Cardiac septum (tissue), 1 donor: Measurements from ENCODE around the gene PAK2. TPM values are rescaled to one million over a fixed set of nuclear protein-coding genes. Genes with fewer than 3 reads are reported as not detected.
A peak's percentile ranks its signal among the peaks of the same experiment; 100 is the strongest.
"Not testable (repeated sequence)": the region's sequence is repeated elsewhere in the genome, so short reads cannot be mapped to it uniquely, and the experiment has no call there.

ENCODE experiments used
- DNase-seq: peaks from one replicate; pipeline ENCODE4 v3.0.0-alpha.2; 2020; ENCODE audit warnings: low spot score
- intact Hi-C: fragments of 100-400 bp; cut with DNase I; formaldehyde crosslinking; loops from one replicate; pipeline ENCODE4 v1.14.0; 2022
- long read RNA-seq: library from polyadenylated mRNA; unstranded; transcript quantifications from one replicate; pipeline ENCODE4 v2.0.0, GENCODE V29; 2021
- total RNA-seq: library from RNA; stranded (reverse); fragmentation: NEBNext Ultra II Directional; extraction: Animal tissue kit (Norgen Biotek cat#: 25700); gene quantifications from one replicate; pipeline ENCODE4 v1.2.1, GENCODE V29; 2021
- donor health status: DM: no; HTN: no; CAD: no.

PAK2 gene
- total RNA-seq = 43.3 TPM
- long read RNA-seq, full-length matches to known transcripts = 24 of 36 reads
- long read RNA-seq, partial matches to known transcripts = 6 of 36 reads
- long read RNA-seq, other reads (novel, unspliced or antisense) = 6 of 36 reads

DNA sequence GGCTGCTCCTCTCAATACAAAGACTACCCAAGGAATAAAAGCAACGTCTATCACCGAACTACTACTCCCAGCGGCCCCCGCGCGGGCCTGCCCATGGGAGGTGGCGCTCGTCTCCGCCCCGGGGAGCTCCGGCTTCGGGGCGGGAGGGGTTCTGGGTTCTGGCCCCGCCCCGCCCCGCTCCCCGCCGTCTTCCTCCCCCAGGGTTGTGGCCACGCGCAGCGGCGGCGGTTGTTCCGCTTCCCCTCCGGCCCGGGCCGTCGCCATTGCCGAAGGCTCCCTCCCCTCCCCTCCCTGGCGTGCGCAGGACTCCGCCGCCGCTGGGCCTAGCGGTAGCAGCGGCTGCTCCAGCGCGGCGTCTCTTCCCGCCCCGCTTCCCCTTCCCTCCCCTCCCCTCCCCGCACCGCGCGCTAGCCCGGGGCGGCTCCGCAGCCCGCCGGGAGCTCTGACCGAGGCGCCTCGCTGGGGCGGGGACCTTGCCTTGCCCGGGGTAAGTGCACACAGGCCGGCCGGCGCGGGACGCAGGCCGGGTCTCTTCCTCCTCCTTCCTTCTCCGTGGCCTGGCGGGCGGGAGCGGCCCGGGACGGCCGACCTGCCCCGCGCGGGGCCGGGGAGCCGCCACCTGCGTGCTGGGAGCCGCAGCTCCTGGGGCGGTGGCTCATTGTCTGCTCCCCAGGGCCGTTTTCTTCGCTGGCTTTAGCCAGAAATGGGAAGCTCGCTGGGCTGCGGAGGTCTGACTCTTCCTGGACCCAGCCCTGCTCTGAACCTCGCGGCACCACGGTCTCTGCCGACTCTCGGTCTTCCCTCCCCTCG, at the start of gene PAK2:
TSS of gene PAK2 (plus strand) at position 187 of the 810 bp plus-strand sequence. CDS start 42,790 bp downstream, outside the sequence.
- intact Hi-C loops = loop anchor here (1.0 kb wide), 2 partner anchors 28 to 127 kb away; partner anchors contain the start of genes CEP19, PIGX and SENP5
- peak; percentile 98 for DNase-seq

DNA sequence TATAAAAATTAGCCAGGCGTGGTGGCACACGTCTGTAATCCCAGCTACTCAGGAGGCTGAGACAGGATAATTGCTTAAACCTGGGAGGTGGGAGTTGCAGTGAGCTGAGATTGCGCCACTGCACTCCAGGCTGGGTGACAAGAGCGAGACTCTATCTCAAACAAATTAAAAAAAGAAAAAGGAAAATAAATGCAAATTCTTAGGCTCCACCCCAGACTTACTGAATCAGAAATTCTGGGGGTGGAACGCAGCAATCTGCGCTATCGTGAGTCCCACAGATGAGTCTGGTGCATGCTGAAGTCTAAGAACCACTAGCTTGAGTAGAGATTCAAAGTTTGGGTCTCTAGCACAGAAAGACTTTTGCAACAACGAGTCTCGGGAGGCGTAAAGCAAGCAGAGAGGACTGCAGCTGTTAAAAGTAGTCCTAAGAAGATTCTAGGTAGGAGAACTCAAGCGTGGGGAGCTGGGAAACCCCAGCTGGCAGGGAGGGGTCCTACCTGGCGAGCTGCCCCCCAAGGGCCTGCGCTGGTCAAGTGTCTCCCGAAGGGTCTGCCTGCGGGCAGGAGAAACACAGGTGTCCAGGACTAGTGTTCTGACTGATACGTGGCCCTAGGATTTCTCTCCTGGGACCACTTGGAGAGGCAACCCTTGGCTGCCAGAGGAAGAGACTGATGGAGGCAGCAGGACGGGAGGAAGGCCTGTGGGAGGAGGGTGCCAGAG, 49.6 kb upstream of the PAK2 start:
- DNase-seq = no peak
- intact Hi-C loops = loop anchor here (5.0 to 10.0 kb wide), 2 partner anchors 153 to 435 kb away; no protein-coding TSS in a partner anchor

- intact Hi-C loops = no loop called here
- no peak for DNase-seq
These were observed 48.3 kb upstream of the PAK2 start for GRCh38 chr3:196691386-196691785.

- intact Hi-C loops = no loop called here
- no peak for DNase-seq
These were observed 45.4 kb upstream of the PAK2 start for GRCh38 chr3:196694202-196694638.

- intact Hi-C loops = no loop called here
- no peak for DNase-seq
These were observed 44.5 kb upstream of the PAK2 start for GRCh38 chr3:196694941-196695848.

- DNase-seq = no peak
- intact Hi-C loops = no loop called here
These were observed 43.8 kb upstream of the PAK2 start for GRCh38 chr3:196695849-196696226.

DNA sequence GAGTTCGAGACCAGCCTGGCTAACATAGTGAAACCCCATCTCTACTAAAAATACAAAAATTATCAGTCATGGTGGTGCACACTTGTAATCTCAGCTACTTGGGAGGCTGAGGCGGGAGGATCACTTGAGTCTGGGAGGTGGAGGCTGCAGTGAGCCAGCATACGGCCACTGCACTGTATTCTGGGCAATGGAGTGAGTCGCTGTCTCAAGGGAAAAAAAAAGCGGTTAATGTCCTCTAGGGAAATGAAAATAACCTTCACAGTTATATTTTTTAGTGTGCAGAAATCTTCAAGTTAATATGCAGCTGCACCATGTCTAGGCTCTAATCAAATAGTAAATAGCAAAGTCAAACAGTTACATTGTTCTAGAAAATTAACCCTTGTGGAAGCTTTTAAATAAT, 42.4 kb upstream of the PAK2 start:
- intact Hi-C loops = no loop called here
- no peak for DNase-seq

GRCh38 chr3:196699749-196700148, 39.9 kb upstream of the PAK2 start:
- intact Hi-C loops = no loop called here
- DNase-seq = no peak

DNA sequence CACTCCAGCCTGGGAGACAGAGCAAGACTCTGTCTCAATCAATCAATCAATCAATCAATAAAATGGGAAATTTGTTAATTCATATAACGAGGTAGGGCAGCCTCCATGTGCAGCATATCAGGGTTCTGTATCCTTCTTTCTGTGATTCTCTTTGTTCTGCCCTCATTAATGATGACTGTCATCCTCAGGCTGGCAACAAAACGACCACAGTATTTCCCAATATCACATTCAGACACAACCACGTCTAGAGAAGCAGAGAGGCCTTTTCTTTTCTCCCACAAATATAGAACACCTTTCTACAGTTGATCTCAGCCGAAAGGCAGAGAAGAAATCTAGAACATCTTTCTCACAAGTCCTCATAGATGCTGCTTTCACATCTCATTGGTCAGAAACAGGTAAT, 38.9 kb upstream of the PAK2 start:
- intact Hi-C loops = no loop called here
- no peak for DNase-seq

GRCh38 chr3:196706327-196706726, 33.3 kb upstream of the PAK2 start:
- intact Hi-C loops = no loop called here
- no peak for DNase-seq

- DNase-seq = no peak
- intact Hi-C loops = no loop called here
These were observed 32.9 kb upstream of the PAK2 start for GRCh38 chr3:196706731-196707130.

DNA sequence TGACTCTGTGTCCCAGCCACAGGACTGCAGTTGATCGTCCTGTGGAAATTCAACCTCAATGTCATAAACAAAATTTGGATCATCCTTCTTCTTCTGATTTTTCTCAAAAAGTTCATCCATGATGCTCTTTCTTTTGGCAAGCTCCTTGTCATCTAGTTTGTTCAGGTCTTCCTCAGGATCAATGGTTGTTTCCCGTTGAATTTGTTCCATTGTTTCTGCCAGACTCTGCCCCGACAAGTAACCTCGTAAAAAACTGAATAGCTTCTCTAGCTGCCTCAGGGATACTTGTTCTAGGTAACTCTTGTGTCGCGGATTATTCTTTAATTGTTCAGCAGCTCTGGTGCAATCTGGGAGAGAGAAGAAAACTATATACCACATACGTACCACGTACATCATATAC, 32.1 kb upstream of the PAK2 start:
- intact Hi-C loops = no loop called here
- no peak for DNase-seq

GRCh38 chr3:196708467-196708866, 31.2 kb upstream of the PAK2 start:
- DNase-seq = no peak
- intact Hi-C loops = no loop called here

- intact Hi-C loops = loop anchor here (1.0 to 10.0 kb wide), 2 partner anchors 27 to 153 kb away; partner anchors contain the start of genes PAK2 and SENP5
- DNase-seq = peak; percentile 96
These were observed 27.7 kb upstream of the PAK2 start, which contains the start of the genes CEP19 and PIGX for GRCh38 chr3:196711838-196712513. Gene CEP19 (minus strand): TSS chr3:196712250. CDS start chr3:196708657, 3,593 bp downstream. Gene PIGX (plus strand): TSS chr3:196712377.

DNA sequence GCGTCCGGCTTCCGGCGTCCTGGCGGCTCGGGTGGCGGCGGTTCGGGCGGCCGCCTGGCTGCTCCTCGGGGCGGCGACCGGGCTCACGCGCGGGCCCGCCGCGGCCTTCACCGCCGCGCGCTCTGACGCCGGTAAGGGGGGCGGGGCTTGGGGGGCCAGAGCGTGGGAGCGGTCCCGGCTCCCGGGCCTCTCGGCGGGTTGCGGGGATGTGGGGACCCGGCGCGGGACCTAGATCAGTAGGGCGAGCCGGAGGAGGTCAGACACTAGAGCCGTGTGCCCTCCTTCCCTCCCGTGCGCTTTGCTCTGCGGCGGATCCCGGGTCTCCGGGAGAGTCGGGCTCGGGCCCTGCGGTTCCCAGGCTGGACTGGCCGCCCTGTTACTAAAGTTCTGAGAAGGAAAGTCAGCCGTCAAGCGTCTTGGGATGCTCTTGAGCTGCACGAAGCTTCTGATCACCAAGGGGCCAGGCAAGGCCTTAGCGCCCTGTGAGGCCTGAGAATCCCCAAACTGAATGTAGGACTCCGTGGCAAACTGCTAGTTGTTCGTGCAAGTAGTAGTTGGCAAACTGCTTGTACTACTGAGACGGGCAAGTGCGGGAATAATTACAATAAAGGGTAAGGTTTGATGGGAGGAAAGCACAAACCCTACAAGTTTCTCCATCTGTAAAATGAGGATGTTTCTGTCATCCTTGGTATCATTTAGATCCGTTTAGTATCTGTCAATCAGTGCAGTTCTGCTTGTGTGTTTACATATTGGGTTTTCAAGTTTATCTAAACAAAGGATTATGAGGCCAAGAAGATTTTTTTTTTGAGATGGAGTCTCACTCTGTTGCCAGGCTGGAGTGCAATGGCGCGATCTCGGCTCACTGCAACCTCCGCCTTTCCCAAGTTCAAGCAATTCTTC, 26.9 kb upstream of the PAK2 start:
- peak; percentile 89 for DNase-seq
- intact Hi-C loops = loop anchor here (1.0 to 10.0 kb wide), 2 partner anchors 27 to 152 kb away; partner anchors contain the start of genes PAK2 and SENP5

DNA sequence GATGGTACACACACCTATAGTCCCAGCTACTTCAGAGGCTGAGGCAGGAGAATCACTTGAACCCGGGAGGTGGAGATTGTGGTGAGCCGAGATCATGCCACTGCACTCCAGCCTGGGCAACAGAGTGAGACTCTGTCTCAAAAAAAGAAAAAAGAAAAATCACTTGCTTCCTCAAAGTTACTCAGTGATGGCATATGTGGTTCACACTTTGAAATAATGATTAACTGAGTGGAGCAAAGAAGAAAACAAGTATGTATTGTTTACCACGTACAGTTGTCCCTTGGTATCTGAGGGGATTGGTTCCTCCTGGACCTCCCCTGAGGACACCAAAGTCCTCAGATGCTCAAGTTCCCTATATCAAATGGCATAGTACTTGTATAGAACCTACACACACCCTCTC, 22.5 kb upstream of the PAK2 start:
- DNase-seq = not testable (repeated sequence)
- intact Hi-C loops = loop anchor here (10.0 kb wide), 1 partner anchor 148 kb away; the partner anchor contains the start of gene SENP5

DNA sequence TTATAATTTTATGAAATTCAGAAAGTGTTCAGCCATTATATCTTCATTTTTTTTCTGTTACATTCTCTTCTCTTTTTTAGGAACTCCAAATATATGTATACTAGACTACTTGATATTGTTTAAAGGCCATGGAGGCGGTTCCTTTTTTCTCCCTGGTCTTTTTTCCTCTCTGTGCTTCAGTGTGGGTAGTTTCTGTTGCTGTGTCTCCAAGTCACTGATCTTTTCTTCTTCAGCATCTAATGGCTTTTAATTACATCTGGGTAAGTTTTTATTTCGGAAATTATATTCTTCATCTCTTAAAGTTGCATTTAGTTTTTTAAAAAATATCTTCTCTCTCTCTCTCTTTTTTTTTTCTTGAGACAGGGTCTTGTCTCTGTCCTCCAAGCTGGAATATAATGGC, 18.6 kb upstream of the PAK2 start:
- intact Hi-C loops = no loop called here
- DNase-seq = no peak
